Activated CD4-positive, CD25-positive, alpha-beta regulatory T cell (primary cell): ENCODE data around the gene CAPN2.
"Not testable (repeated sequence)": the region's sequence is repeated elsewhere in the genome, so short reads cannot be mapped to it uniquely, and the experiment has no call there.

Source experiments
- DNase-seq, 4 experiments: peaks; one replicate each; lab custom pipeline; 2025; lab: John Stamatoyannopoulos, UW

CAPN2 gene

GRCh38 chr1:223717123-223717522 lies 4.8 kb downstream of the CAPN2 start:
- DNase-seq = no peak

DNA sequence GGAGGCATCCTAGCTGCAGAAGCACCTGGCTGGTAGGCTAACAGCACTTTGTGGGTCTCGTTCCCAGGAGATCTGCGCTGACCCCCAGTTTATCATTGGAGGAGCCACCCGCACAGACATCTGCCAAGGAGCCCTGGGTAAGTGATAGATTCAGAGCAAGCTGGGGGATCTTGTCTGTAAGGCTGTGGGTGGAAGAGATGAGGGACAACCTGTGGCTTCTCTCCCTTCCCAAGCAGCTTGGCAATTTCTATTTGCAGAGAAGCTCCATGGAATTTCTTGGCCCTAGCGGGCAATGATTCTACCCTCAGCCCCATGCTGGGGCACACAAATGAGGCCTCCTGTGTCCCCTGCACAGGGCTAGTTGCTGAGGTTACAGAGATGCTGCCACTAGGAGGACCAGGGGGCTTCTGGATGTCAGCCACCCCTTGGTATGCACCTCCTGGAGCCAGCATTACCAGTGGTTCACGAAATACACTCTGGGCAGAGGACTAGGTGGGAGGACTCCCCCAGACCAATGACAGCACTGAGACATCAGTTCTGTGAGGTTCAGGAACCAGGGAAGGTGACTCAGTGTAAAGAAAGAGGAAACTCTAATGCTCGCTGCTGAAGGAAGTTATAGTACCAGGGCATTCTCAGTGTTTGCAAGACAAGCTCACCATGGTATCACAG lies 5.5 kb downstream of the CAPN2 start:
- no peak for DNase-seq

DNA sequence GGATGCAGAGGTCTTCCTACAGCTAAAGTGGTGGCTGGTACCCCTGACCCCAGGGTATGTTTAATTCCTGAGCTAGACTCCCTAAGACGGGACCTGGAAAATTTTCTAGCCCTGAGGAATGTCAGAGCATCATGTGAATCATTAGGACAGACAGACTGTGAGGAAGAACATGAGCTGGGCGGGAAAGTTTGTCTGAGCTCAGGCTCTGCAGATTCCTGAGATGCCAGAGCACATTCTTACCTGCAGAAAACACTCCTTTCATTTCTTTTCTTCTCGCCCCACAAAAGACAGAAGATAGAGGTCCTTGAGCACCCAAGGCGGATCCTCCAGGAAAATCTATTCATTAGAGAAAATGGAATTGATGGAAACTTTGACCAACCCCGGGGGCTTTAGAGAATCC lies 6.5 kb downstream of the CAPN2 start:
- no peak for DNase-seq

- no peak for DNase-seq
These were observed 8.7 kb downstream of the CAPN2 start for GRCh38 chr1:223720971-223721591.

DNA sequence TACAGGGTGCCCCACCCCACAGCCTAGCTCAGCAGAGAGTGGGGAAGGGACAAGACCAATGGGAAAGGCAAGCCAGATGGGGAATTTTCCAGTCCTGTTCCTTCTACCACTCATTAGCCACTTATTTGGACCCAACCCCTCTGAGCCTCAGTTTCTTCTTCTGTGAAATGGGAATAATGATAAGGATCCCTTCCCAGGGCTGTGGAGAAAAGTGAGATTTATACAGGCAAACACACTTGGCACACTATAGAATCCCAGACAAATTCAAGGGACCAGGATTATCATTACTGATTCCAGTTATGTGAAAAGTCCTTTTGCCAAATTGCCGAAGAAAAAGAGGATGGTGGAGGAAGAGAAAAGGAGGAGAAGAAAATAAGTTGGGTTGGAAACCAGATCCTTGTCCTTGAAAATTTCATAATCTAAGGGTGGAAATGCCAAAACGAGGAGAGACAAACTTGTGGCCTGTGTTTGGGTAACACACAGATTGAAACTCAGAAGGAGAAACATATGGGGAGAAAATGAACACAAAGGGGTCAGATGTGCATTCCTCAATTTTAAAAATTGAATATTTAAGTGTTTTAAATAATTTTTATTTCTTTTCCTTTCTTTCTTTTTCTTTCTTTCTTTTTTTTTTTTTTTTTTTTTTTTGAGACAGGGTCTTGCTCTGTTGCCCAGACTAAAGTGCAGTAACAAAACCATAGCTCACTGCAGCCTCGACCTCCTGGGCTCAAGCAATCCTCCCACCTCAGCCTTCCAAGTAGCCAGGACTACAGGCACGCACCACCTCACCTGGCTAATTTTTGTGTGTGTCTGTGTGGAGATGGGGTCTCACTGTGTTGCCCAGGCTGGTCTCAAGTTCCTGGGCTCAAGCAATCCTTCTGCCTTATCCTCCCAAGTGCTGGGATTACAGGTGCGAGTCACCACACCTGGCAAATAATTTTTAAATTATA lies 9.6 kb downstream of the CAPN2 start:
- no peak for DNase-seq

- no peak for DNase-seq
These were observed 11.1 kb downstream of the CAPN2 start for GRCh38 chr1:223723351-223723904.

DNA sequence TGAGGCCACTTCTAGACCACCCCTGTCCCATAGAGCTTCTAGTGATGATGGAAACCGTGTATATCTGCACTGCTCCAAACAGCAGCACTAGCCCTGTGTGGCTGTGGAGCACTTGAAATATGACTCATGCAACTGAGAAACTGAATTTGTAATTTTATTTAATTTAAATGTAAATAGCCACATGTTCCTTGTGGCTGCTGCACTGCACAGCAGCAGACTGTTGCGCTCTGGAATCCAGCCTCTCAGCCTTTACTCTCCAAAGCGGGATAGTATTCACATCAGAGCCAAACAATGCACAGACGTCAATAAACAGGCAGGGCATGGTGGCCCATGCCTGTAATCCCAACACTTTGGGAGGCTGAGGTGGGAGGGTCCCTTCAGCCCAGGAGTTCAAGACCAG lies 12.0 kb downstream of the CAPN2 start:
- no peak for DNase-seq

DNA sequence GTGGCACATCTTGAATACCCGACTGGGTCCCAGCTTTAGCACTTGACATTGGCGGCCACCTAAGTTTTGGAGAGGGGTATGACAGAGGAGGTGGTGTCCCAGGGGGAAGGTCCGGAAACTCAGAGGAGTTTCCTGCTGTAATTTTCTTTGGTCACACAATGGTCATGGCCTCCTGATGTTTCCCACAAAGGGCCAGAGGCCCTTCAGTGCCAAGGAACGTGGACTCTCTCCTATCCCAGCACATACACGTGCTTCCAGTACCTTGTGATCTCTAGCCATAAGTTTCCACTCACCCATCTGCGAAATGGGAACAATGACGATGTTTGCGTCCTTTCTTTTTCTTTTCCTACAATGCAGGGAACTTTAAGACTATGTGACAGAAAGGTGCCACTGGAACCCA lies 13.2 kb downstream of the CAPN2 start:
- no peak for DNase-seq

- peak; percentile 65 to 79 (median 70) for DNase-seq
These were observed 14.2 kb downstream of the CAPN2 start for GRCh38 chr1:223726380-223727001.

DNA sequence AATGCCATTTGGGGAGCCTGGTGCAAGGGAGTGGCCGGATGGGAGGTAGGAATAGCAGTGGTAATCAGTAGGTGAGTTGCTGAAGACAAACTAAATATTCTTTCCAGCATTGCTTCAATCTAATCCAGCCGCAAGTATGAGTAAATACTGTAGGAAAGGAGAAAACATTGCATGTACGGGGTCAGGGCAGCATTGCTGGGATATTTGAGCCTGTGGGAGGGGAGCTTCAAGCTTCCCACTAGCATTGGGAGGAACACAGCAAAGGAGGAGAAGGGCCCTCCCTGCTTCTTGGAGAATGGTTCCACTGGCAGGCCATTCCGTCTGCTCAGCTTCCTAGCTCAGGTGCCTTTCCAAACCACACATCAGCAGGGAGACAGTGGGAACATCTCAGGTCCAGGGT lies 15.2 kb downstream of the CAPN2 start:
- no peak for DNase-seq

GRCh38 chr1:223729906-223730305 lies 17.6 kb downstream of the CAPN2 start:
- DNase-seq = no peak

DNA sequence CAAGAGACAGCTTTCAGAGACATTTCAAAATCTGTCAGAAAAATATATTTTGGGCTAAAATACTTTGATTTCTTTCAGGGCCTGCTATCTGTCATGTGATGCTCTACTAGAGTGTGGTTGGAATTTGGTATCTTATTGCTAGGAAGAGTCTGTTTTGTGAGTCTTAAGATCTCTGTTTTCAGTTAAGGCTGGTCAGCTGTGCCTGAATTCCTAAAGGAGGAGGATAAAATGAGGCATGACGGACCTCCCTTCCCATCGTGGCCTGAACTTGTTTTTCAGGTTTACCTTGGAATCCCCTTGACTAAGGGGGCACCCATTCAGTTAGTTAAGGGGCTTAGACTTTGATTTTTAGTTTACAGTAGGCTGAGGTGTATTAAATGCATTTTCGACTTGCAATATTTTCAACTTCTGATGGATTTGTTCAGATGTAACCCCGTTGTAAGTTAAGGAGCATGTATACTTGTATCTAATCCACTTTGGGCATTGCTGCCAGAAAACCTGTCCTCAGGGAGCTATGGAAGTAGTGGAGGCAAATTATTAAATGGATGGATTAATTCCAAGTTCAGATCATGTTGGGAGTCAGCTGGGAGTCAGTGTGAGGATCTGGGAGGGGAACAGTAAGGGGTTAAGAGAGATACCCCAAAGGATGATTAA lies 18.3 kb downstream of the CAPN2 start:
- no peak for DNase-seq

GRCh38 chr1:223731133-223731770 lies 18.9 kb downstream of the CAPN2 start:
- no peak for DNase-seq

DNA sequence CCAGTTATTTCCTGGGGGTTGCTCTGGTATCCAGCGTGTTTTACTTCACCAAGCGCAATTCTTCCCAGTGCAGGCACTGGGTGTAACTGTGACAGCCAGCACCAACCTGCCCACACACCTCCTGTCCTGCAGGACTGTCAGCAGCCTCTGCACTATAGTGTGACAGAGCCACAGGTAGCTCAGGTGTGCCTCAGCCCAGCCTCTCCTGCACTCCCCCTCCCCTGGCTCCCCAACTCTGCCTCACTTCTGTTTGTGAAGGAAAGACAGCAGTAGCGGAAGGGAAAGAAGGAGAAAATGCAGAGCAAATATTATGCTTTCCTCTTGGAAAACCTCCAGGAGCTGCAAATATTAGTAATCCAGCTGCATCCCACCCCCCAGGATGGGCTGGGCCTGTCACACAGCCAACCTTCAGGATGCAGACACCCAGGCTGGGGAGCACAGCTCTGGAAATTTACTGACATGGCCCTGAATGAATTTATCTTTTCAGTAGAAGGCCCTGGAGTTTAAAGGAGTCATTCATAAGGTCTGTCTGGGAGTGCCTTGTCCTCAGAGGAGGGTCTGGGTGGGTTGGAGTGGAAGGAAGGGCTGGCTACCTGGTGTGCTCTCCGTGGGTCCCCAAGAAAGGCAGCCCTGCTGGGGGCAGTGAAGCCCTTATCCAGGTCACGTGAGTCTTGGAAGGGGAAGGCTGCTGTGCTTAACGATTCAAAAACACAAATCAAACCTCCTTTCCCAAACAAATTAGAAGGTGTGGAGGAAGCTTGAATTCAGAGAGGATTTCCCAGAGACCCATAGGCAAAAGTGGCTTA lies 20.9 kb downstream of the CAPN2 start:
- no peak for DNase-seq

DNA sequence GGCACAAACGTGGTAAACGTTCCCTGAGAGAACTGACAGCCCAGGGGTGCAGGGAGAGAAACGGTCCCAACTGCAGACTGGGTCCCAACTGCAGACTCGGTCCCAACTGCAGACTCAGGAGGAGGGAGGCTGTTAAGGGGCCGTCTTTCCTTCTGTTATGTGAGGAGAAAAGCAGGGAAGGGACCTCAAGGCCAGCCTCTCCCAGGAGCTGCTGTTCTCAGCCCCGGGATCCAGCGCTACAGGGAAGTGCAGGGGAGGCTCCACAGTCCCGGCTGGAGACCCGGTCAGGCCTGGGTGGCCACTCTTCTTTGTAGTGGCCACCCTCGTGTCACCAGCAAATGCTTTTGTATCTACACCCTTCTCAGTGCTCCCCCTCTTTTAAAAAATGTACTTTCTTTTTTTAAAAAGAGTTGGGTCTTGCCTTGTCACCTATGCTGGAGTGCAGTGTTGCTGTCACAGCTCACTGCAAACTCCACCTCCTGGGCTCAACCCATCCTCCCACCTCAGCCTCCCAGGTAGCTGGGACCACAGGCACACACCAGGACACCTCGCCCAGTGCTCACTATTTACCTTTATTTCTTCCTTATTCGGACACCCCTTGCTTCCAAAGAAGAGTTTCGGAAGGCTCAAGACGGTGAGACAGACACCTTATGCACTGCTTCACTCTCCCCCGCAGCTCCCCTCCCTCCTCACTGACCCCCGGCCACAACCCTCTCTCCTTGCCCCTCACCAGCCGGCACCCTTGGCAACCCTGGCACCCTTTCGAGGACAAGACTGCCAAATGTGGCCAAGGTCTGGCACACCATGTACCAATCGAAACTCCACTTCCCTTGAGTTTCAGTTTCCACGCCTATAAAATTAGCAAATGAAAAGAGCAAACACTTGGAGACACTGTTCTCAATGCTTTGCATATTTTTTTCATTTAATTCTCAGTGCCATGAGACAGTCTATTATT lies 21.8 kb downstream of the CAPN2 start:
- DNase-seq = no peak

GRCh38 chr1:223736638-223737037 lies 24.3 kb downstream of the CAPN2 start:
- DNase-seq = not testable (repeated sequence)

GRCh38 chr1:223737342-223737741 lies 25.0 kb downstream of the CAPN2 start:
- no peak for DNase-seq

DNA sequence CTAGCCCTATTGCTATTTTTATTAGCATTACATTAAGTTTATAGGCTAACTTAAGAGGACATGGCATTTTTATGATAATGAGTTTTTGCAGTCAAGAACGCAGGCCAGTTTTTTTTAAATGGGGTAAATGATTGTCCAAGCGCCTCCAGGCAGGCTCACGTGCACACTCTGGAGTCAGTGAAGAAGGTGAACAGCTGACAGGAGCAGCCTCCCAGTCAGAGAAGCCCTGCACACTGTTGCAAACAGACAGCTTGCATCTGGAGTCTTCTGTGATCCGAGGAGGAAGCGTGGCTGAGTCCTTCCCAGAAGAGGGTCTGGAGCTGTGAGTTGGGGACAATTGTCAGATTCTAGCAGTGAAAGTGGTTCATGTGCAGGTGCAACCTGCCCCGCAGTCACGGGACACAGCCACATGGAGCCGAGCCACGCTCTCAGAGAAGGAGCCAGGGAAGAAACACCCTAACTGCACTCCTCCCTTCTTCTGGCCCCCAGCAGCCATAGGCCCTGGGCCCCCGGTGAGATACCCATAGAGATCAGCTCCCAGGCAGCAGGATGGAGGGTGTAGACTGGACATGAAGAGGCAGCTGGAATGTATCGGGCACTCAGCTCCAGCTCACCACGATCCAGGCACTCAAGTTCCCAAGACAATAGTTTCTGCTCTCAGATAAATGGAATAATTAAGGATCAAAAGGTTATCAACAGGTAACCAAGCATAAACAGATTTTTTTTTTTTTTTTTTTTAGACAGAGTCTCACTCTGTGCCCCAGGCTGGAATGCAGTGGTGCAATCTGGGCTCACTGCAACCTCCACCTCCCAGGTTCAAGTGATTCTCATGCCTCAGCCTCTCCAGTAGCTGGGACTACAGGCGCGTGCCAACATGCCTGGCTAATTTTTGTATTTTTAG lies 26.4 kb downstream of the CAPN2 start:
- DNase-seq = no peak
